H9 (cell line): ENCODE data around the gene KRTAP10-6. TPM values are rescaled to one million over a fixed set of nuclear protein-coding genes. Genes with fewer than 3 reads are reported as not detected.

Source experiments
- DNase-seq: peaks from one replicate; pipeline ENCODE4 v3.0.0-alpha.2; 2017
- H2AFZ ChIP-seq: one replicate; pipeline ENCODE4 v1.6.1; 2013; ENCODE audit warnings: mild to moderate bottlenecking, low read length, control low read depth, moderate library complexity
- H2AK5ac ChIP-seq: 2 replicates; pipeline ENCODE4 v1.6.1; 2013; ENCODE audit warnings: low read length, control low read depth, mixed read lengths; ENCODE audit not compliant: insufficient read length
- H2BK120ac ChIP-seq: one replicate; pipeline ENCODE4 v1.6.1; 2013; ENCODE audit warnings: low read depth, mild to moderate bottlenecking, low read length, control low read depth, inconsistent platforms; ENCODE audit not compliant: poor library complexity, severe bottlenecking
- H2BK12ac ChIP-seq: 2 replicates; pipeline ENCODE4 v1.6.1; 2013; ENCODE audit warnings: low read length, control low read depth, mixed read lengths, low read depth; ENCODE audit not compliant: insufficient read length
- H2BK15ac ChIP-seq: 2 replicates; pipeline ENCODE4 v1.6.1; 2013; ENCODE audit warnings: low read depth, low read length, control low read depth
- H2BK20ac ChIP-seq: one replicate; pipeline ENCODE4 v1.6.1; 2013; ENCODE audit warnings: low read depth, mild to moderate bottlenecking, low read length, control low read depth, inconsistent platforms; ENCODE audit not compliant: poor library complexity, severe bottlenecking
- H2BK5ac ChIP-seq: 2 replicates; pipeline ENCODE4 v1.6.1; 2013; ENCODE audit warnings: low read length, control low read depth, mixed read lengths; ENCODE audit not compliant: insufficient read length
- H3K14ac ChIP-seq: 2 replicates; pipeline ENCODE4 v1.6.1; 2013; ENCODE audit warnings: low read length, control low read depth; ENCODE audit not compliant: insufficient read depth
- H3K18ac ChIP-seq: 2 replicates; pipeline ENCODE4 v1.6.1; 2013; ENCODE audit warnings: low read depth, mild to moderate bottlenecking, mixed read lengths, low read length, control low read depth; ENCODE audit not compliant: insufficient read length
- H3K23ac ChIP-seq: 2 replicates; pipeline ENCODE4 v1.6.1; 2013; ENCODE audit warnings: low read length, control low read depth, mixed read lengths, low read depth; ENCODE audit not compliant: insufficient read length
- H3K23me2 ChIP-seq: 2 replicates; pipeline ENCODE4 v1.6.1; 2013; ENCODE audit warnings: low read depth, mild to moderate bottlenecking, mixed read lengths, low read length, control low read depth; ENCODE audit not compliant: insufficient read length, poor library complexity, severe bottlenecking
- H3K27ac ChIP-seq: 2 replicates; pipeline ENCODE4 v1.5.1; 2013; ENCODE audit warnings: low read length, control low read depth, mixed read lengths, low read depth; ENCODE audit not compliant: insufficient read length
- H3K27me3 ChIP-seq: 2 replicates; pipeline ENCODE4 v1.6.1; 2013; ENCODE audit warnings: low read length, control low read depth, inconsistent platforms; ENCODE audit not compliant: insufficient read depth
- H3K4ac ChIP-seq: 2 replicates; pipeline ENCODE4 v1.6.1; 2013; ENCODE audit warnings: low read depth, mild to moderate bottlenecking, control low read depth, inconsistent platforms, low read length, moderate library complexity
- H3K4me1 ChIP-seq: 2 replicates; pipeline ENCODE4 v1.6.1; 2013; ENCODE audit warnings: low read length, control low read depth, inconsistent platforms; ENCODE audit not compliant: insufficient read depth
- H3K4me2 ChIP-seq: 2 replicates; pipeline ENCODE4 v1.6.1; 2013; ENCODE audit warnings: low read length, control low read depth, mixed read lengths; ENCODE audit not compliant: insufficient read length, insufficient read depth
- H3K56ac ChIP-seq: 2 replicates; pipeline ENCODE4 v1.6.1; 2013; ENCODE audit warnings: low read depth, mild to moderate bottlenecking, mixed read lengths, low read length, control low read depth; ENCODE audit not compliant: insufficient read length
- H3K79me1 ChIP-seq: 2 replicates; pipeline ENCODE4 v1.6.1; 2013; ENCODE audit warnings: low read depth, mild to moderate bottlenecking, moderate library complexity, low read length, control low read depth, inconsistent platforms; ENCODE audit not compliant: insufficient read depth, poor library complexity, severe bottlenecking
- H3K79me2 ChIP-seq: 2 replicates; pipeline ENCODE4 v1.6.1; 2013; ENCODE audit warnings: low read length, control low read depth, inconsistent platforms; ENCODE audit not compliant: insufficient read depth
- H3K9ac ChIP-seq: 2 replicates; pipeline ENCODE4 v1.6.1; 2013; ENCODE audit warnings: low read length, control low read depth, mixed read lengths; ENCODE audit not compliant: insufficient read length; ENCODE audit errors: extremely low read depth
- H3K9me3 ChIP-seq: one replicate; pipeline ENCODE4 v1.6.1; 2013; ENCODE audit warnings: low read depth, low read length, inconsistent platforms; ENCODE audit not compliant: control insufficient read depth
- H3T11ph ChIP-seq: one replicate; pipeline ENCODE4 v1.6.1; 2013; ENCODE audit warnings: mild to moderate bottlenecking, low read length, control low read depth, inconsistent platforms
- H4K20me1 ChIP-seq: one replicate; pipeline ENCODE4 v1.6.1; 2013; ENCODE audit not compliant: control insufficient read depth, insufficient read length, insufficient read depth
- H4K5ac ChIP-seq: 2 replicates; pipeline ENCODE4 v1.6.1; 2013; ENCODE audit warnings: low read depth, mild to moderate bottlenecking, mixed read lengths, low read length, control low read depth; ENCODE audit not compliant: insufficient read length
- H4K8ac ChIP-seq: replicated peaks from 2 replicates; pipeline ENCODE4 v1.6.1; 2013; ENCODE audit warnings: low read length, control low read depth, mixed read lengths, low read depth; ENCODE audit not compliant: insufficient read length
- H4K91ac ChIP-seq: 2 replicates; pipeline ENCODE4 v1.6.1; 2013; ENCODE audit warnings: low read depth, mild to moderate bottlenecking, moderate library complexity, mixed read lengths, low read length, control low read depth; ENCODE audit not compliant: insufficient read length
- H3K27ac Mint-ChIP-seq, 3 experiments: 2 replicates in 2 of 3; 3 replicates in 1 of 3; pipeline ENCODE4 v1.8.0; 2020 to 2021; ENCODE audit warnings: mixed read lengths in 3 of 3, mild to moderate bottlenecking in 1 of 3, moderate library complexity in 1 of 3
- H3K27me3 Mint-ChIP-seq: 2 replicates; pipeline ENCODE4 v1.8.0; 2021; ENCODE audit warnings: low read depth, mild to moderate bottlenecking, moderate library complexity, mixed read lengths
- H3K36me3 Mint-ChIP-seq, 3 experiments: 2 replicates in 2 of 3; 3 replicates in 1 of 3; pipeline ENCODE4 v1.8.0; 2020 to 2021; ENCODE audit warnings: low read depth in 3 of 3, mixed read lengths in 3 of 3; ENCODE audit not compliant: insufficient read depth in 1 of 3
- H3K4me1 Mint-ChIP-seq, 2 experiments: 2 replicates each; pipeline ENCODE4 v1.8.0; 2020; ENCODE audit warnings: mixed read lengths in 2 of 2
- H3K4me3 Mint-ChIP-seq, 2 experiments: 2 replicates in 1 of 2; 3 replicates in 1 of 2; pipeline ENCODE4 v1.8.0; 2020 to 2021; ENCODE audit warnings: mild to moderate bottlenecking in 2 of 2, mixed read lengths in 2 of 2, moderate library complexity in 1 of 2
- H3K9me3 Mint-ChIP-seq, 2 experiments: 2 replicates in 1 of 2; 3 replicates in 1 of 2; pipeline ENCODE4 v1.8.0; 2020; ENCODE audit warnings: mild to moderate bottlenecking in 2 of 2, mixed read lengths in 2 of 2, moderate library complexity in 1 of 2
- CTCF ChIP-seq: fragments of 200-600 bp; sonication (generic); conservative IDR thresholded peaks from 3 replicates; pipeline ENCODE4 v1.8.0; 2021; ENCODE audit warnings: antibody characterized with exemption, mild to moderate bottlenecking
- WGBS: extraction: QIAGEN DNeasy Blood & Tissue Kit; methylation state at CpG from one replicate; pipeline ENCODE4 v1.1.7; 2013; ENCODE audit warnings: missing lambda C conversion rate, low lambda C conversion rate, mixed read lengths; ENCODE audit not compliant: insufficient read length; ENCODE audit errors: extremely low coverage; 5-methylcytosine and 5-hydroxymethylcytosine counted together
- total RNA-seq: library from RNA; stranded (reverse); gene quantifications from 2 replicates; pipeline ENCODE4 v1.2.1, GENCODE V29; 2021

Gene KRTAP10-6
- total RNA-seq, 1 experiment from 2014 or later = not detected

- H2BK15ac ChIP-seq = no peak overlapping the region
- H3K27me3 ChIP-seq = no peaks in the 10 kb centered on the region
- H3T11ph ChIP-seq = no peak overlapping the region
- H3K9me3 ChIP-seq = no peaks in the 10 kb centered on the region
- no peaks in the 10 kb centered on the region for H3K79me1 ChIP-seq
- Mint-ChIP-seq H3K9me3 (peaks cover 19 to 20% of the 10 kb centered on the region in 2 experiments), H3K36me3 (peaks cover 3 to 22% (median 3%) of the 10 kb centered on the region in 3 experiments; a peak in 5 of 7 replicates), H3K27ac (peak overlapping the region in 1 of 3 experiments; percentile 28; a peak in 2 of 7 replicates), H3K4me3 (no peak overlapping the region), H3K27me3 (peaks cover 20% of the 10 kb centered on the region), H3K4me1 (peaks cover 4 to 8% of the 10 kb centered on the region in 2 experiments)
- no peak for TF ChIP-seq CTCF
- no peak overlapping the region for H3K23ac ChIP-seq
- no peak overlapping the region for H4K91ac ChIP-seq
- no peak overlapping the region for H2BK120ac ChIP-seq
- H4K5ac ChIP-seq = no peak overlapping the region
- WGBS = no CpG with 5 or more reads among the region's 12 CpGs
- no peak overlapping the region for H2AFZ ChIP-seq
- H3K18ac ChIP-seq = no peak overlapping the region
- no peaks in the 10 kb centered on the region for H4K20me1 ChIP-seq
- H4K8ac ChIP-seq = no peak overlapping the region
- no peak overlapping the region for H3K4ac ChIP-seq
- DNase-seq = no peak
- no peak overlapping the region for H2BK12ac ChIP-seq
- no peak overlapping the region for H3K27ac ChIP-seq
- H3K4me1 ChIP-seq = no peaks in the 10 kb centered on the region
- no peak overlapping the region for H2AK5ac ChIP-seq
- no peak overlapping the region for H3K14ac ChIP-seq
- no peaks in the 10 kb centered on the region for H3K79me2 ChIP-seq
- H3K4me2 ChIP-seq = no peak overlapping the region
- no peak overlapping the region for H2BK5ac ChIP-seq
- no peaks in the 10 kb centered on the region for H3K23me2 ChIP-seq
- H3K9ac ChIP-seq = no peak overlapping the region
- no peak overlapping the region for H2BK20ac ChIP-seq
- no peak overlapping the region for H3K56ac ChIP-seq
These were observed 22.3 kb downstream of the KRTAP10-6 start for GRCh38 chr21:44569861-44570517.
